Measurements from ENCODE around the gene ZNF24.

ZNF24 gene

DNA sequence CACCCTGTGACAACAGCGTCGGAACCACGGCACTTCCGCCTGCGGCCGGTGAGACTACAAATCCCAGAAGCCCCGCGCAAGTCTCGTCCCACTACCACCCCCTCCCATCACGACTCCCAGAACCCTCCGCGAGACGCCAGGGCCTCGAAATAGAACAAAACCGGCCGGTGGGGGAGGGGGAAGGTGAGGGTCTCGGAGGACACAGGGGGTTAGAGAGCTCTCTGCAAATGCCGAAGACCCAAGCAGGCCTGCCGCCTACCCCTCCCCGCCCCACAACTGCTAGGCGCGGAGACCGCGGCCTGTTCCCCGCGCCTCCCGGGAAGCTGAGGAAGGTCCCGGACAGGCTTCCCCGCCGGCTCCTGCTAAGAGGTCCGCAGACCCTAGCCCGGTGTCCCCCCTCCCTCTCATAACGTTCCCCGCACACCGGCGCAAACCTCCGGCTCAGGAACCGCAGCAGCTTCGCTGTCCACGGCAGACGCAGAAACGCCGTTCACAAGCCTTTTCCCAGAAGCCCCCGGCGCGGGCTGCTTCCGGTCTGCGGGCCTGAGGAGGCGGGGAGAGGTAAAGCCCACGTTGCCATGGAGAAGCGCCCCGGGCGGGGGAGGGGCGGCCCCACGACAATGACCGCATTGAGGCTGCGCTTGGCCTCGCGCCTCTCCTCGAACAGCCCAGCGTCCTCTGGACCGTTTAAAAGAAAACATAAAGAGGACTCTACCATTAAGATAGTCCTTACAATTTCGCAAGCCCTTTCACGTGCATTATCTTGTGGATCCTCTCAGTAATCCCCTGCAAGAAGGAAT lies at the start of gene ZNF24:
ZNF24 (minus strand) TSS at position 485 of the 800 bp plus-strand sequence. CDS start 3,770 bp downstream, outside the sequence.
- DNase-seq (ENCODE audit: low spot score) = peak; percentile 89

DNA sequence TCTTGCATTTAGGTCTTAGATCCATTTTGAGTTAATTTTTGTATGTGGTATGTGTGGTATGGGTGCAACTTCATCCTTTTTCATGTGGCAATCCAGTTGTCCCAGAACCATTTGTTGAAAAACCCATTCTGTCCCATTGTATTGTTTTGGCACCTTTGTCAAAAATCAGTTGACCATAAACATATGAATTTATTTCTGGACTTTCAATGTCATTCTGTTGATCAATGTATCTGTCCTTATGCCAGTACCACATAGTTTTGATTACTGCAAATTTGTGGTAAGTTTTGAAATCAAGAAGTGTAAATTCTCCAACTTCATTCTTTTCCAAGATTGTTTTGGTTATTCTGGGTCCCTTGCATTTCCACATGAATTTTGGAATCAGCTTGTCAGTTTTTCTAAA lies 49.5 kb upstream of the ZNF24 start:
- no peak for DNase-seq (ENCODE audit: low spot score)

DNA sequence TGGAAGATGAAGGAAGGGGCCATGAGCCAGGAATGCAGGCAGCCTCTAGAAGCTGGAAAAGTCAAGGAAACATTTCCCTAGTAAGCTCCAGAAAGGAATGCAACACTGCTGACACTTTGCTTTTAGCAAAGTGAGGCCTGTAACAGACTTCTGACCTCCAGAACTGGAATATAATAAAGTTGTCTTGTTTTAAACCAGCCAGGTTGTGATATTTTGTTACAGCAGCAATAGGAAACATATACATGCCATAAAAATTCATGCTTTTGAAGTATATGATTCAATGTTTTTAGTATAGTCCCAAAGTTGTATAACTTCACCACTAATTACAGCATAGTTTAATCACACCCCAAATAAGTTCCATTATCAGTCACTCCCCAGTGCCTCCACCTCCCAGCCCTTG lies 48.2 kb upstream of the ZNF24 start:
- DNase-seq (ENCODE audit: low spot score) = no peak

DNA sequence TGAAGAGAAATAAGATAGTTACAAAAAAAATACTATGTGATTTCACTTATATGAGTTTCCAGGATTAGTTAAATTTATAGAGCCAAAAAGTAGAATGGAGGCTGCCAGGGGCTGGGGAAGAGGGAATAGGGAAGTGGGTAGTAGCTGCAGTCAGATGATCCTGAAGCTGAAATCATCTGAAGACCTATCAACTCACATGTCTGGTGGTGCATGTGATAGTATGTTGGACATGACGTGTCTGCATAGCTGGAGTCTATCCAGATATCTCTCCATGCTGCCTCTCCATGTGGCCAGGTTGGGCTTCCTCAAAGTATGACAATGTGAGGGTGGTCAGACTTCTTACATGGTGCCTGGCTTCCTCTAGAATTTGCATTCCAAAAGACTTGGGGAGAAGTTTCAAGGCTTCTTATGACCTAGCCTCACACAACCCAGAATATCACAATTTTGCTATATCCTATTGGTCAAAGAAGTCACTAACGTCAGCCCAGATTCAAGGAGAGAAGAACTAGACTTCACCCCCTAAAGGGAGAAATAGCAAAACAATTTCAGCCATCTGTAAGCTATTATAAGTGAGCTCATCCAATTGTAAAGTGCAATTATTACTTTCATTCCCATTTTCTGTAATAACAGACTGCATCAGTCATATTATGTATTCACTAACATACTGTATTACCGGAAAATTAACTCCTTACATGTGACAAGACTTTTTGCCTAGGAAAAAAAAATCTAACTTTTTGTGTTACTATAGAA lies 46.9 kb upstream of the ZNF24 start:
- no peak for DNase-seq (ENCODE audit: low spot score)

DNA sequence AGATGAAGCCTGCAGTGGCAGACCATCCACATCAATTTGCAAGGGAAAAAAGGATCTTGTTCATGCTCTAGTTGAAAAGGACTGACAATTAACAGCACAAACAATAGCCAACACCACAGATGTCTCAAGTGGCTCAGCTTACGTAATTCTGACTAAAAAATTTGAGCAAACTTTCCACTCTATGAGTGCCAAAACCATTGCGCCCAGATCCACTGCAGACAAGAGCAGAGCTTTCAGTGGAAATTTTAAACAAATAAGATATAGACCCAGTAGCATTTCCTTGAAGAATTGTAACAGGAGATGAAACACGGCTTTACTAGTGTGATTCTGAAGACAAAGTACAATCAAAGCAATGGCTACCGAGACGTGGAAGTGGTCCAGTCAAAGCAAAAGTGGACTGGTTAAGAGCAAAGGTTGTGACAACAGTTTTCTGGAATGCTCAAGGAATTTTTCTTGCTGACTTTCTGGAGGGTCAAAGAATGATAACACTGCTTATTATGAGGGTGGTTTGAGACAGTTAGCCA lies 44.9 kb upstream of the ZNF24 start:
- no peak for DNase-seq (ENCODE audit: low spot score)

DNA sequence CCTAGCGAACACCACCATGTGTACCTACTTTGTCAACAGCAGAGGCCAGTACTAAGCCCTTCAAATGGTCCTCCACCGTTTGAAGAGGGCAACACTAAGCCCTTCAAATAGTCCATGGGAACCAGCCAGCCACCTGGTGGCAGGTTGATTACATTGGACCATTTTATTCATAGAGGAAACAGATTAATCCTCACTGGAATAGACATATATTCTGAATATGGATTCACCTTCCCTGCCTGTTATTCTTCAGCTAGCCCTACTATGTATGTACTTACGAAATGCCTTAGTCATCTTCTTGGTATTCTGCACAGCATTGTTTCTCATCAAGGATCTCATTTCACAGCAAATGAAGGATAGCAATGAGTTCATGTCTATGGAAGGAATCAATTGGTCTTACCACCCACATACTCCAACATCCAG lies 42.9 kb upstream of the ZNF24 start:
- no peak for DNase-seq (ENCODE audit: low spot score)

DNA sequence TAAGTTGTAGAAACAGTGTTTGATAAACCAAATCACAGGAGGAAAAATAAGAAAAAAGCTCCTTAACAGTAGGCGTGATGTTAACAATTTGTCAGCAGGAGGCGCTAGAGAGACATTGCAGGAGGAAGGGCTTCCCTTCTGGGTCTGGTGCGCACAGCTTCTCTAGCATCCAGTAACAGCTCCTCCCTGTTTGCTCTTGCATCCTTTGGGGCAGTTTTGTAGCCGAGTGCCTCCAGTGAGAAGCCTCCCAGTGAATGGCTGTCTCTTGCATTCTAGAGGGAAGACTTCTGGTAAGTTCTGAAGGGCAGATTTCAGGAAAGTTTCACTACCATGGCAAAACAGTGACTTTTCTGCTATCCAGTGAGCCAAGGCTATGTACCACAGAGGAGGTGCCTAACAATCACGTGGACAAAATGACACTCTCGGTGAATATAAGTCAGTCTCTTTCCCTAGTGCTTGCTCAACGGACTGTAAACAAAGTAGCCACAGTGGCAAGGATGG lies 42.4 kb upstream of the ZNF24 start:
- DNase-seq (ENCODE audit: low spot score) = peak; percentile 76

DNA sequence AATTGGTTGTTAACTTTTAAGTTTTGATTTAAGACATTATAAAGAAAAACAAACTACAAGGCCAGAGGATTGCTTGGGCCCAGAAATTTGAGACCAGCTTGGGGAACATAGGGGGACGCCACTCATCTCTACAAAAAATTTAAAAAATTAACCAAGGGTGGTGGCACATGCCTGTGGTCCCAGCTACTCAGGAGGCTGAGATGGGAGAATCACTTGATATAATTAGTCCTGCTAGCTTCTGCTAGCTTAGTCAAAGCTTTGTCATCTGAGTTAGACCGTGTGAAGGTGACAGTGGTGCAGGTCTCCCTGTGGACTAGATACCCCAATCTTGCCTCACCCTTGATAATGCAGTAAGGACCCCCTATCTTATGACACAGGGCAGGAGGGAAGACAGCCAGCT lies 38.9 kb upstream of the ZNF24 start:
- no peak for DNase-seq (ENCODE audit: low spot score)

DNA sequence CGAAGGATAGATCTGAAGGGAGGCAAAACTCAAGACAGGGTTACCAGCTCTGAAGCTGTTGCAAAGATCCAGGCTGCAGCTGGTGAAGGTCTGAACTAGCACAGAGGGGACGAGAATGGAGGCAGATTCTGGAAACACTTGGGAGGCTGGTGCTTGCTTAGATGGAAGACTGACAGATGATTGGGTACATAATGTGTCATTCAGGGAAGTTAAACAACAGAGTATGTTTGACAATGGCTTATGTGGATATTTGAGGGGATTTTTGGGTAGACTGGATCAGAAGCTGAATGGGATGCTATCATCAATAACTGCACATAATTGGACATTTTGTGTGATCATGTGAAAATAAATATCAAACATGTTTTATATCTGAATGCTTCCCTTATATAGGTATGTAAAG lies 35.2 kb upstream of the ZNF24 start:
- no peak for DNase-seq (ENCODE audit: low spot score)

DNA sequence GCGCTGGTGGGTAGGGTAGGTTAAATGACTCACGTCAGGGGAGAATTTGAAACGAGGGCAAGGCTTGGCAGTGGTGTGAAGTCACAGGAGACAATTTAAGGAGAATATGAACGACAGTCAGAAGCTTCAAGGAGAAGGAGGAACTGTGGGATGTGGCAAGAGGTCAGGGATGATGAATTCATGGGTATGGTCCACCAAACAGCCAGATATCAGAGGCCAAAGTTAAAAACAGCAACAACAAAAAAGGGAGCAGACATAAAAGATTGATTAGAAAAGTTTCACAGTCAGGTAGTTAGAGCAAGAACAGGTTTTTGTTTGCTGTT lies 34.3 kb upstream of the ZNF24 start:
- no peak for DNase-seq (ENCODE audit: low spot score)

DNA sequence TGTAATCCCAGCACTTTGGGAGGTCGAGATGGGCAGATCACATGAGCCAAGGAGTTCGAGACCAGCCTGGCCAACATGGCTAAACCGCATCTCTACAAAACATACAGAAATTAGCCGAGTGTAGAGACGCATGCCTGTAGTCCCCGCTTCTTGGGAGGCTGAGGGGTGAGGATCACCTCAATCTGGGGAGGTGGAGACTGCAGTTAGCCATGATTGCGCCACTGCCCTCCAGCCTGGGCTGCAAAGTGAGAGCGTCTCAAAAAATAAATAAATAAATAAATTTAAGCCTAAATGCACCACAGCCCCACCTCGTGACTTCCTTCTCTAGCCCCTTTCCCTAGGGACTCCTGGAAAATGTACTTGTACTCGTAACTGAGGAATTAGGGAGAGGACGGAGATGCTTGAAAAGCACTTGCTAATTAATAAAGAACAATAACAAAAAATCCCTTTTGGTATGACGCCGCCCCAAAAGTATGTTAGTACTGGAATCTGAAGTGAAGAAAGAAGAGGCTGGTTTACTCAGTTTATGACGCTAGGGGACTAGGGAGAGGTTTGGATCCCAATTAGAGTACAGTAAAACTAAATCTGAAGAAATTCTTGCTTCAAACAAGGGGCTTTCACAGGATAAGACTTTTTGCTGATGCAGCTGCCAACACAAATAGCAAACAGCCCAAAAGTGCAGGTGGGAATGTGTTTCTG lies 33.8 kb upstream of the ZNF24 start:
- DNase-seq (ENCODE audit: low spot score) = no peak

DNA sequence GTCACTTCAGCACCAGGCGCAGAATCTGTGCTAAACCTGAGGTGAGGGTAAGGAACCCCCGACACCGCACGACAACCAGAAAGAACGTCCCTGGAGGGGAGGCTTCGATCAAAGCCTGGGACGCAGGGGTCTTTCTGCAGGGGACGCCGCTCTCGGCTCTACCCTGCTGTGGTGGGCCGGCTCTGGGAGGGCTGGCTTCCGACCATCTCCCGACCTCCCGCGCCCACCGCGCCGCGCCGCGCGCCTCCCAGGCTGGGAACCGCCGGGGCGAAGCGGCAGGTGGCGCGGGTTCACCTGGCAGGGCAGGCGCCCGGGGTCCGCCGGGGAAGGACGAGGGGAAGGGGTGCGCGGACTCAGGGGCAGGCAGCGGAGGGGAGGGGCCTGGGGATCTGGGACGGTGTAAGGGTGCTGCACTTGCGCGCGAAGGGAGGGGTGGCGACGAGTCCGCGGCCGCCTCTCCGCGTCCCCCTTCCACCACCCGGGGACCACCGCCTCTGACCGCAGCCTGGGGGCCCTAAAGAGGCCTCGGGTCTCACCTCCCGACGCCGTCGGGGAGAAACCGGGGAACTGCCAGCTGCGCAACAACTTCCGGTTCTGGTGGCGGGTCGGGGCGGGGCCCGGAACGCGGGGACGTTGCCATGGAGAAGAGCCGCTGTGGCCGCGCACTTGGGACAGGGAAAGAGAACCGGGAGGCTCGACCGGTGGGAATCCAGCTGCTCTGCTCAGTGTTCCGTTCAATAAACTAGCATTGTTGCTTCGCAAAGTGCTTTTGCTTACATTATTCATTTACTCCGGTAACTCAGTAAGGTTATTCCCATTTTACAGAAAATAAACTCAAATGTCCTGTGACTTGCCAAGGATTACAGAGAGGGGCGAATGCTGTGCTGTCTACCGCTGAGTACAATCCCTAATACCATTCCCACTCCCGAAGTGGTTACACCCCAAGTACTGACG lies 32.8 kb upstream of the ZNF24 start, which contains the start of gene ZNF396:
ZNF396 (minus strand) TSS at position 596 of the 954 bp plus-strand sequence. CDS start 3,045 bp downstream, outside the sequence.
- DNase-seq (ENCODE audit: low spot score) = peak; percentile 62

DNA sequence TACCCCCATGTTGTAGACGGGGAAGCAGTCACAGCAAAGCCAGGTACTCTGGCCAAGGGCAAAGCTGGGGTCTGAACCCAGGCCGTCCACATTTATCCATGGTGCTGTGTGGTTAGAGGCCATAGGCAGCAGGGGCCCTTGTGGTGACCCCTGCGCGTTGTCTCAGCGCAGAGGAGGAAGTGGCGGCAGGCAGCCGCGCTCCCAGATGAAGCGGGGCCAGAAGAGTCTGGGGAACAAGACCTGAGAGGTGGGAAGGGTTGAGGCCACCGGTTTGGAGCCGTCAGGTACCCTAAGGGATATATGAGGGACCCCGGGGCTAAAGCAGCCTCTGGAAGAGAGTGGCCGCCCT lies 32.1 kb upstream of the ZNF24 start:
- DNase-seq (ENCODE audit: low spot score) = peak; percentile 13

DNA sequence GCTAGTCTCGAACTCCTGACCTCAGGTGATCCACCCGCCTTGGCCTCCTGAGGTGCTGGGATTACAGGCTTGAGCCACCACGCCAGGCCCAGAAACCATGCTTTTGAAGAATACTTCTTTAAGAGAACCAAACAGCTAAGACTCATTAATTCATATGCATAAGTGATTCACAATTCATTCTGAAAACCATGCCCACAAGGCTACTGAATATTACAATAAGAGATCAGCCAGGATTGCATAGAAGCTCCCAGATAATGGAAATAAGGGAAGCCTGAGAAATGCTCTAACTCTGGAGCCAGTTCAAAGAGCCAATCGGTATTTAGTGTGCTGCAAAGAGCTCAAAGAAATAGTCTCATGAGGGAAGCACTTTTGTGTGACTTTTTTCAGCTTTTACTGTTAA lies 30.5 kb upstream of the ZNF24 start:
- no peak for DNase-seq (ENCODE audit: low spot score)

DNA sequence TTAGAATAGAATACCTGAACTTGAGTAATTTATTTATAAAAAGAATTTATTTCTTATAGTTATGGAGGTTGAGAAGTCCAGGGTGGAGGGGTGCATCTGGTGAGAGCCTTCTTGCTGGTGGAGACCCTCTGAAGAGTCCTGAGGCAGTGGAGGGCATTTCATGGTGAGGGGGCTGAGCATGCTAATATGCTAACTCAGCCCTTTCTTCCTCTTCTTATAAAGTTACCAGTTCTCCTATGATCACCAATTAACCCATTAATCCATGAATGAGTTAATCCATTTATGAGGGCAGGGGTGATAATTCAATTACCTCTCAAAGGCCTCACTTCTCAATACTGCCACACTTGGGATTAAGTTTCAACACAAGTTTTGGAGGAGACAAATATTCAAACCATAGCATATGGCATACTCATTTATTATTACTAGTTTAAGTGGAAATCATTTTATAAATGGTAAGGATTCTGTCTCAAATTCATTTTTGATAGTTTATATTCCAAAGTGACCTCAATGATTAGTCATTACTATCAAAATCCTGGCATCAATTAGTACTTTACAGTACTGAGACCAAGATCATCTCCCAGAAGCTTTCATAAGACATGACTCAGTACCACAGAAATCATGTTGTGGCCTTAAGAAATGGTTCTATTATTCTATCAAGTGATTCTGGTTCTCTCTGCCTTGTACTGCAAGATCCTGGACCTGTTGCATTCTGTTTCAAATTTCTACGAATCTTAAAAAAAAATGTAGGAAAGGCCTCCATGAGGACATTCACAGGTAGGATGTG lies 27.4 kb upstream of the ZNF24 start:
- DNase-seq (ENCODE audit: low spot score) = no peak

DNA sequence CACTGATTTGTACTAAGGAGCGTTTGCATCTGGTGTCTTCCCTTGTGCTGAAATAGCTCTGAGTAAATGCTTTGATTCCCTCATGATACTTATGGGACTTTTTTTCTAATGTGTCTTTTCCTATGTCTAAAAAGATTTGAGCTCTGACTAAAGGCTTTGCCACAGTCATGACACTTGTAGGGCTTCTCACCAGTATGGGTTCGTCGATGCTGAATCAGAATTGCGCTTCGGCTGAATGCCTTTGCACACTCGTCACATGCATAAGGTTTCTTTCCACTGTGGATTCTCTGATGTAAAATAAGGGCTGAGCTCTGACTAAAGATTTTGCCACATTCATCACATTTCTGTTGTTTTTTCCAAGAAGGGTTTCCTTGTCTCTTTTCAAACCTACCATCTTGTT lies 24.9 kb upstream of the ZNF24 start:
- DNase-seq (ENCODE audit: low spot score) = no peak

DNA sequence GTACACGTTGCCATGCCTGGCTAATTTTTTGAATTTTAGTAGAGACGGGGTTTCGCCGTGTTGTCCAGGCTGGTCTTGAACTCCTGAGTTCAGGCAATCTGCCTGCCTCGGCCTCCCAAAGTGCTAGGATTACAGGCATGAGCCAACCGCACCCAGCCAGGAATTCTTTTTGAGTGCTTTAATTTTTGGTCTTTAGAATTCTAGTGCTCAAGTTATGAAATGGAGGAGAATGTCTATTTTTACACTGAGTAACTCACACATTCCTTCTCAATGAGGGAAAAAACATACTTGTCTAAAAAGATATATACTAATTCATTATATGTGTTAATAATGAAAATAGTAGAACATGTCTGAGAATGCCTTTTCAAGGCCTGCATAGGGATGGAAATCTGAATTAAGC lies 24.4 kb upstream of the ZNF24 start:
- no peak for DNase-seq (ENCODE audit: low spot score)

DNA sequence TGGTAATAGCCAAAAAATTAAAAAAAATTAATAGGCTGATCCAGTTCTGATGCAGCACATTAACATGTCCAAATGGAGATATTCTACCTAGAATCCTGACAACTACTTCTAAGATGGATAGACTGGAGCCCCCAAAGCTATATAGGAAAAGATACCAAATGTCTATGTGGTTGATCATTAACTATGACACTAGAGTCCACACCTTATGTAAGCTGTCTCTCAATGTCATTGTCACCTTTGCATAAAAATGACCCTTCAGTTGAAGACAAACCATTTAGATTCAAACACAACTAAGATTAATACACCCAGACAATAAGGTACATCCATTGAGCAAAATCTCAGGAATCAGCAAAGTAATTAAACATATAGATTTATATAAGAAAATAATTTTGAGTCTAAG lies 18.3 kb upstream of the ZNF24 start:
- no peak for DNase-seq (ENCODE audit: low spot score)

DNA sequence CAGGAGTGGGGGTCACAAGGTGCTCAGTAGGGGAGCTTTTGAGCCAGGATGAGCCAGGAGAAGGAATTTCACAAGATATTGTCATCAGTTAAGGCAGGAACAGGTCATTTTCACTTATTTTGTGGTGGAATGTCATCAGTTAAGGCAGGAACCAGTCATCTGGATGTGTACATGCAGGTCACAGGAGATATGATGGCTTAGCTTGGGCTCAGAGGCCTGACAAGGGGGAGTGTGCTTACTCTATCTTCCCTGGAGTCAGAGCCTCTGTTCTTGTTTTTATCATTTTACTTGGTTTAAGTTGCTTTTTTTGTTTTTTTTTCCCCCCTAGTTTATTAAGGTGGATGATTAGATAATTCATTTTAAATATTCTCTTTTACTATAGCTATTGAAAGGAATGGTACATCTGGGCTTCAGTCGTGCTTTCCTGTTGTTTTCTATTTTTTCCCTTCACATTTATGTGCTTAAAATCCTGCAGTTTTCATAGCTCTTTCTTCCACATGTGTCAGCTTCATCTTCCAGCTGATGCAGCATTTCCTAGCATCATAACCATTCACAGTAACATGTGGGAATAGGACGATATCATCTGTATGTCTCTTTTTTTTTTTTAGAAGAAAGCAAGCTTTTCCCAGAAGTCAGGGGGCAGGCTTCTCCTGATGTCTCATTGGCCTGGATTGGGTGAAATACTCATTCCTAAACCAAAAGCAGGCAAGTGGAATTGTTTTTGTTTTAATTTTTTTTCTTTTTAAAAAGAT lies 17.5 kb upstream of the ZNF24 start:
- no peak for DNase-seq (ENCODE audit: low spot score)

DNA sequence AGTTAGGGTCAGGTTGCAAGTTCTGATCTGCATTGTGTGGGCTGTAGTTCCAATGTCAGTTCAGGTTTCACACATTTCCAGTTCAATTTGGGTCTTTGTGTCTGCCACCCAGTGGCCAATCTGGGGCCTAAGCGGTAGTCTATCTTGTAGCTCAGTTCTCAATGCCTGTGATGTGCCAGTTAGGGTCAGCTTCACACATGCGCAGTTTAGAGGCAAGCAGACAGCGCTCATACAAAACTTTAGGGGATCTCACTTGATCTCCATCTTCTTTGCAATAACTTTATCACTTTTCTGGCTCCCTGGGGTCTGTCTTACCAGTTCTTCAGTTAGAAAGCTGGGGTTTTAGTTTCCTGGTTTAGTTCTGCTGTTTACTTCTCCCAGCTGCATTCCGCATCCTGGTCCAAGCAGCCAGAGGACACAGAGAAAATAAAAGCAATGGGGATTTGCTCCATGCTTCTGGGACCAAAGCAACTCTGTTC lies 11.0 kb upstream of the ZNF24 start:
- peak; percentile 62 for DNase-seq (ENCODE audit: low spot score)

All from CD4-positive, alpha-beta T cell treated with Interleukin-6 at 100 ng/mL for 8 hours (primary cell).